ENCODE measurements around the gene QPRT.
"Not testable (repeated sequence)": the region's sequence is repeated elsewhere in the genome, so short reads cannot be mapped to it uniquely, and the experiment has no call there.

The QPRT gene

DNA sequence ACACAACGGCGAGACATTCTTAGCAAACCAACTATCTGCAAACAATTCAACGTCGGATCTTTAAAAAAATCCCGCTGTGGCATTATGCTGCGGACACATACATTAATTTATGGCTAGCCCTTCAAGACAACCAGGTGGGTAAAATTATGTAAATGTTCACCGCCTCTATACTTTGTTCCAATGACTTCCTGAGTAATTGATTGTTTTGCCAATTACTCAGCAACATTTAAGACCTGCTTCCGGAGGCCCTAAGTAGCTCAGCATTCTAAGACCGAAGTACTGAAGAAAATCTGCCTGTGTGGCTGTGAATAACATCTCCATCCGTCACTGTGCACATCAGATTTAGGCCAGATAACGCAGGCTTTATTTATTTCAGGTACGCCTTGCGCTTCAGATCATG is 23.3 kb downstream of the QPRT start:
- no peak overlapping the region for H3K4me3 ChIP-seq (ENCODE audit: low read length)
- no peak for DNase-seq (ENCODE audit: low read depth)
- TF ChIP-seq, protein P1, sequence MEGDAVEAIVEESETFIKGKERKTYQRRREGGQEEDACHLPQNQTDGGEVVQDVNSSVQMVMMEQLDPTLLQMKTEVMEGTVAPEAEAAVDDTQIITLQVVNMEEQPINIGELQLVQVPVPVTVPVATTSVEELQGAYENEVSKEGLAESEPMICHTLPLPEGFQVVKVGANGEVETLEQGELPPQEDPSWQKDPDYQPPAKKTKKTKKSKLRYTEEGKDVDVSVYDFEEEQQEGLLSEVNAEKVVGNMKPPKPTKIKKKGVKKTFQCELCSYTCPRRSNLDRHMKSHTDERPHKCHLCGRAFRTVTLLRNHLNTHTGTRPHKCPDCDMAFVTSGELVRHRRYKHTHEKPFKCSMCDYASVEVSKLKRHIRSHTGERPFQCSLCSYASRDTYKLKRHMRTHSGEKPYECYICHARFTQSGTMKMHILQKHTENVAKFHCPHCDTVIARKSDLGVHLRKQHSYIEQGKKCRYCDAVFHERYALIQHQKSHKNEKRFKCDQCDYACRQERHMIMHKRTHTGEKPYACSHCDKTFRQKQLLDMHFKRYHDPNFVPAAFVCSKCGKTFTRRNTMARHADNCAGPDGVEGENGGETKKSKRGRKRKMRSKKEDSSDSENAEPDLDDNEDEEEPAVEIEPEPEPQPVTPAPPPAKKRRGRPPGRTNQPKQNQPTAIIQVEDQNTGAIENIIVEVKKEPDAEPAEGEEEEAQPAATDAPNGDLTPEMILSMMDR (conservative IDR thresholded peaks at IDR 0.05; ENCODE audit: low read length) = no peak

DNA sequence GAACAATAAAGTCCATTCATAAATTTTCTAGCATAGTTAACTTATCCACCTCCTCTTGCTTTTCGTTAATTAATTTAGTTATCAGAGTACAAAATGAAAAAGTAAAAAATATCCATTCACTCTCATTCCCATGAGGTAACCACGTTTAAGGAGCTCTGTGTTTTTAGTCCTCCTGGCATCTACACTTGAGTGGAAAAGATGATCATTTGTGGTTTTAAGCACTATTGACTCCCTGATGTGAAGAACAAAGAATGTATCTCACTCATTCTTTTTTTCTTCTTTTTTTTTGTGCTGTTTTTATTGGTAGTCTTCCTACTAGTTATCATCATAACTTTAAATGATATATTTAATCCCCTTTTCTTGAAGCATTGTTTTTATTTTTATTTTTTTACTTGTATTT is 26.1 kb downstream of the QPRT start:
- no peak overlapping the region for H3K4me3 ChIP-seq (ENCODE audit: low read length)
- TF ChIP-seq, protein P1 (conservative IDR thresholded peaks at IDR 0.05; ENCODE audit: low read length) = no peak
- DNase-seq (ENCODE audit: low read depth) = no peak

DNA sequence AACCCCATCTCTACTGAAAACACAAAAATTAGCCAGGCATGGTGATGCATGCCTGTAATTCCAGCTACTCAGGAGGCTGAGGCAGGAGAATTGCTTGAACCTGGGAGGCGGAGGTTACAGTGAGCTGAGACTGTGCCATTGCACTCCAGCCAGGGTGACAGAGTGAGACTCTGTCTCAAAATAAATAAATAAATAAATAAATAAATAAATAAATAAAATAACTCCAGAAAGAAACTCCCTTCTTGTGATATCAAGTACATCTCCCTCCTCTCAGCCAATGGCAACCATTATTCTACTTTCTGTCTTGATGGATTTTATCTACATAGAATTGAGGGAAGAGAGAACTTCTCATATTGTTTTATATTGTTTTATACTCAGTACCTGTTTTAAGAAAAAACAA is 28.2 kb downstream of the QPRT start:
- DNase-seq (ENCODE audit: low read depth) = not testable (repeated sequence)

DNA sequence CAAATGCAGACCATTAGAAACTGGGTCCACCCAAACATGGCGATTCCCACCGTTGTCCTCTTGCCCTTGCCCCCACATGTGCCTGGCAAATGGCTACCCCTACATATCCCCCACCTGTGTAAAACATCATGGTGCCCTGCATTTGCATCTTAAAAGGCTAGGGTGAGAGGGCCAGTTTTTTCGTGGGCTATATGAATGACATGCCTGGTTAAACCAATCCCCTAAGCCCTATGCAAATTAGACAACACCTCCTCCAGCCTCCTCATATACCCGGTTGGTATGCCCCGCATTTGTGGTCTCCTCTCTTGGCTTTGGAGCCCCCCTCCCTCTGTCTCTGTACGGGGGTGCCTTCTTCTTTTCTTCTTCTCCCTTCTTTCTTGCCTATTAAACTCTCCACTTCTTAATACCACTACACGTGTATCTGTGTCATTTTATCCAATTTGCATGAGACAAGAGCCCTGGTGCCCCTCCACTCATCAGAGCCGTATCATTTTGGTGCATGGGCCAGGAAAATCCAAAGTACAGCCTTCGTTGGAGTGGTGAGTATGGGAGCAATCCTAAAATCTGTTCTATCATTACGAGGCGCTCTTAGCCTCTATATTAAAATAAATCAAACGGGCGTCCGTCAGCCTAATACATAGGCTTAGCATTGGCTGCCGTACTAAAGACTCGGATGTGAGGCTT is 30.1 kb downstream of the QPRT start:
- DNase-seq (ENCODE audit: low read depth) = no peak
- H3K4me3 ChIP-seq (ENCODE audit: low read length) = no peak overlapping the region
- TF ChIP-seq, protein P1 (conservative IDR thresholded peaks at IDR 0.05; ENCODE audit: low read length) = no peak

More for the DNA sequence above, 28.2 kb downstream of the QPRT start:
- not testable (repeated sequence) for H3K4me3 ChIP-seq (ENCODE audit: low read length)

DNA sequence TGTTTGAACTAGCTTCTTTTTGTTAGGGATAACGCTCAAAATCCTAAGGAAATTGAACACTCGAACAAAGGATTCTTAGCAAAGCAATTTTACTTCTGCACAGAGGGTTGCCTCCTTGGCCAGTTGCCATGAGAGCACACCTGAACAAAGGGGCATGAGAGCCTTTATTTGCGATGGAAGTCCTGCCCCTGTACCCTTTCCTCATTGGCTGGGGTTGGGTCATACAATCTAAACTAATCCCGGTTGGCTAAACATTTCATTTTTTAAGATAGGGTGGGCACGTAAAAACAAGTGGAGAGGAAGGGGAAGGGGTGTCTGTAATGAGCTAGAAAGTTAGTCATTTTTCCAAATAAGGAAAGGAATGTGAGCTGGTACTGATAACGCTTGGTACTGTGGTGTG is 30.7 kb downstream of the QPRT start:
- H3K4me3 ChIP-seq (ENCODE audit: low read length); DNase-seq (ENCODE audit: low read depth): not testable (repeated sequence)

DNA sequence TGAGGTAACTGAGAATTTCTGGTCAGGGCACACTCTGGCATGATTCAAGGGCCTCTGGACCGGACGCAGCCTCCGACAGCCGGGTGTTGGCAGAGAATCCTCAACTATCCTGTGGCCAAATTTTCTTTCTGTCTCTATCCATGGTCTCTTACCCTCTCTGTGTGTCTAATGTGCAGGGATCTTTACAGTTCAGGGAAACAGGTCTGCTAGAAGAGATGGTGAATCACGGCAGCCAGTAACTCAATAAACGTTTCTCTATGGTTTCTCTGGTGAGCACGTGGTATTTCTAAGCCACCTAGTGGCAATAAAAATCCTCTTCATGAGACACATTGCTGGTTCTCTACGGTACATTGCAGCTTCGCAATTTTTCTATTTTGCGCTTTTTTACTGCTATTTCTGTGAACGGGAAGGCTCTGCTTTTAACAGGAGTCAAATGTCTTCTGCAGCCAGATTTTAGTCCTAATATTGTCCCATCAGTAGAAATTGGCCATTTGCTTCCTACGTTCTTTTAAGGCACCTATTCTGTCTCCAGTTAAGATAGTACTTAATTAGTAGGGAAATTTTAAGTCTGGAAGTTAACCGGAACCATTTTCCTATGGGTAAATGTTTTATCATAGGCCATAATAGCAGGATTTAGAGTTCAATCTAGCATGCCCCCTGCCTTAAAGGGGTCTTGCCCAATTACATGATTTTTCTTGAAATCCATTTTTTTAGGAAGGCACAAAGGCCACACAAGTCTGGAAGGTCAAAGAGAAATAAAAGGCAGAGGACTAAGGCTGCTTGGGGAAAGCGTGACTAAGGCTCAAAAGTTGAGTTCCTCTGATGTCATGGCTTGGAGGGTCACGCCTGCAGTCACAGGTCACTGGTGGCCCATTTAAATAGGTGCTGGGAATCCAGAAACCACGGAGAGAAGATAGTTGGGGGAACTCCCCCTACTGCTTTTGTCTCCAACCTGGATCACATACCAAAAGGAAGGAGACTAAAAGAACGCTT is 31.5 kb downstream of the QPRT start:
- DNase-seq (ENCODE audit: low read depth) = peak; percentile 69
- TF ChIP-seq, protein P1 (conservative IDR thresholded peaks at IDR 0.05; ENCODE audit: low read length) = peak; percentile 70
- no peak overlapping the region for H3K4me3 ChIP-seq (ENCODE audit: low read length)

DNA sequence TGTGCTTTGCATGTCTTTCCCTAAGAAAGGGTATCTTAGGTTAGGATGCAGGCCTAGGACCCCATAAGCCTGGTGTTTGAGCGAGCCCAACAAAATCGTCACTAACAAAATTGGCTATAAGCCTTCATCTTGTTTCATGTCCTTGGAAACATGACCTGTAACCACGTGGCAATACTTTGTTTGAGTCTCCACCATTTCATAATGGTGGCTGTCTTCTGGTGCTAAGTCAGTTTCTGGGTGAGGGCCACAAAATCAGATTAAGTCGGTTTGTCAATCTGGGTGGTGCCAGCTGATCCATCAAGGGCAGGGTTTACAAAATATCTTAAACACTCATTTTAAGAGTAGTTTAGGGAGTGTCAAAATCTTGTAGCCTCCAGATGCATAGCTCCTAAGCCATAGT is 33.8 kb downstream of the QPRT start:
- DNase-seq (ENCODE audit: low read depth) = no peak
- H3K4me3 ChIP-seq (ENCODE audit: low read length) = no peak overlapping the region
- TF ChIP-seq, protein P1 (conservative IDR thresholded peaks at IDR 0.05; ENCODE audit: low read length) = no peak

DNA sequence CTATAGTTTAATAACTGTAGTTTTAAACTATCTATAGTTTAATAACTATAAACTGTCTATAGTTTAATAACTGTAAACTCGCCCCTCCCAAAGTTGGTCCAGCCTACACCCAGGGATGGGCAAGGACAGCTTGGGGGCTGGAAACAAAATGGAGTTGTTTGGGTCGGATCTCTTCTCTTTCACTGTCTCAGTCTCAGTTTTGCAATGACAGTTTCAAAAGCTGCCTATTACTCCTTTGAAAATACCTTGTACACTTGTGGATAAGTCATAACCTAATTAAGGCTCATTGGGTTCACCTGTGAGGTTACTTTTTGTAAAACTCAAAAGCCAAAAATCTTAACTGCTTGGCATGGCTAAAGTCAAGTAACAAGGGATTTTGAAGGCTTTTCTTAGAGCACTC is 35.4 kb downstream of the QPRT start:
- H3K4me3 ChIP-seq (ENCODE audit: low read length) = no peak overlapping the region
- DNase-seq (ENCODE audit: low read depth) = no peak

More for the DNA sequence above, 35.4 kb downstream of the QPRT start:
- TF ChIP-seq, protein P1 (conservative IDR thresholded peaks at IDR 0.05; ENCODE audit: low read length) = no peak
